ENCODE results near the gene TNFRSF1A. TPM values are rescaled to one million over a fixed set of nuclear protein-coding genes. Genes with fewer than 3 reads are reported as not detected.

TNFRSF1A gene
- total RNA-seq, 1 experiment from 2014 or later, result 95.1 TPM

GRCh38 chr12:6363330-6364043 is 21.6 kb upstream of the TNFRSF1A start:
- H3K9ac ChIP-seq (ENCODE audit: low read length), result peak overlapping the region; percentile 91
- no peaks in the 10 kb centered on the region for H4K20me1 ChIP-seq (ENCODE audit: low read length)
- intact Hi-C loops (cut with micrococcal nuclease), result loop anchor here (1.0 kb wide), 1 partner anchor 8 kb away; no protein-coding TSS in a partner anchor
- H3K9me3 ChIP-seq (ENCODE audit: low read length), result no peaks in the 10 kb centered on the region
- ATAC-seq (peak; percentile 52), DNase-seq (peak; percentile 84)
- H3K9me2 ChIP-seq (replicated peaks; ENCODE audit: low read length), result no peaks in the 10 kb centered on the region
- CTCF ChIA-PET, result interaction anchor here (0.8 to 1.8 kb wide), 4 partner anchors 24 to 103 kb away, joined by 3 to 9 read pairs (median 6); no protein-coding TSS in a partner anchor
- peak overlapping the region; percentile 93 for H3K27ac ChIP-seq (ENCODE audit: low read length)
- POLR2A ChIA-PET (ENCODE audit: unreplicated experiment), result interaction anchor here (0.6 to 1.3 kb wide), 5 partner anchors 9 to 28 kb away, joined by 4 to 10 read pairs (median 7); partner anchors contain the start of gene SCNN1A
- peak overlapping the region; percentile 64 for H2AFZ ChIP-seq (ENCODE audit: low read length)
- TSS peak; percentile 64 for BruUV-seq (replicated peaks)
- peaks cover 5% of the 10 kb centered on the region; the same call in 1 of the 2 replicates for H3K79me2 ChIP-seq (ENCODE audit: low read length)
- peaks cover 6% of the 10 kb centered on the region for H3F3A ChIP-seq (ENCODE audit: low read length, unreplicated experiment)
- H3K4me1 ChIP-seq (ENCODE audit: insufficient read depth, low read length), result peaks cover 51% of the 10 kb centered on the region
- peak overlapping the region; percentile 94 for H3K4me2 ChIP-seq (ENCODE audit: low read length)
- H3K36me3 ChIP-seq (ENCODE audit: low read depth, low read length), result no peaks in the 10 kb centered on the region
- H3K4me3 ChIP-seq (ENCODE audit: low read length), result peak overlapping the region; percentile 77
- H3K27me3 ChIP-seq (ENCODE audit: low read length), result no peaks in the 10 kb centered on the region
- TF ChIP-seq CTCF (conservative IDR thresholded peaks at IDR 0.05; ENCODE audit: low read depth, low read length) (peak; percentile 20; the same call in 1 of the 2 replicates), EZH2 (IDR thresholded peaks at IDR 0.05; ENCODE audit: low read length, unreplicated experiment) (no peak), EZH2phosphoT487 (IDR thresholded peaks at IDR 0.05; ENCODE audit: borderline replicate concordance, low read length) (no peak)

GRCh38 chr12:6363010-6363329 is 21.1 kb upstream of the TNFRSF1A start:
- TF ChIP-seq CTCF (conservative IDR thresholded peaks at IDR 0.05; ENCODE audit: low read depth, low read length), result no peak
- TF ChIP-seq EZH2 (IDR thresholded peaks at IDR 0.05; ENCODE audit: low read length, unreplicated experiment), result no peak
- no peak for TF ChIP-seq EZH2phosphoT487 (IDR thresholded peaks at IDR 0.05; ENCODE audit: borderline replicate concordance, low read length)
- Histone ChIP-seq H3K4me1 (ENCODE audit: insufficient read depth, low read length) (peaks cover 46% of the 10 kb centered on the region), H3F3A (ENCODE audit: low read length, unreplicated experiment) (peaks cover 6% of the 10 kb centered on the region), H3K9me3 (ENCODE audit: low read length) (no peaks in the 10 kb centered on the region), H3K9ac (ENCODE audit: low read length) (peak overlapping the region; percentile 91), H3K4me2 (ENCODE audit: low read length) (0 out of 2 replicates have a peak overlapping the region, but pooled peaks have one; percentile 94), H3K9me2 (replicated peaks; ENCODE audit: low read length) (no peaks in the 10 kb centered on the region), H3K27me3 (ENCODE audit: low read length) (no peaks in the 10 kb centered on the region), H3K27ac (ENCODE audit: low read length) (peak overlapping the region; percentile 93), H4K20me1 (ENCODE audit: low read length) (no peaks in the 10 kb centered on the region), H3K36me3 (ENCODE audit: low read depth, low read length) (no peaks in the 10 kb centered on the region), H3K79me2 (ENCODE audit: low read length) (peaks cover 5% of the 10 kb centered on the region; the same call in 1 of the 2 replicates), H2AFZ (ENCODE audit: low read length) (no peak overlapping the region), H3K4me3 (ENCODE audit: low read length) (no peak overlapping the region)
- CTCF ChIA-PET, result interaction anchor here (0.6 to 1.8 kb wide), 5 partner anchors 24 to 250 kb away, joined by 3 to 9 read pairs (median 5); no protein-coding TSS in a partner anchor
- intact Hi-C loops (cut with micrococcal nuclease), result loop anchor here (1.0 kb wide), 1 partner anchor 8 kb away; no protein-coding TSS in a partner anchor
- DNase-seq, result no peak
- POLR2A ChIA-PET (ENCODE audit: unreplicated experiment), result interaction anchor here (0.6 to 1.3 kb wide), 4 partner anchors 9 to 28 kb away, joined by 4 to 10 read pairs (median 7); partner anchors contain the start of gene SCNN1A
- BruUV-seq (replicated peaks), result no TSS peak
- no peak for ATAC-seq
